Measurements from ENCODE around the gene ACOT8. TPM values are rescaled to one million over a fixed set of nuclear protein-coding genes. Genes with fewer than 3 reads are reported as not detected.

ACOT8 gene
- polyA plus RNA-seq, 3 donors: 40.9 to 52.4 (median 44.6) TPM

DNA sequence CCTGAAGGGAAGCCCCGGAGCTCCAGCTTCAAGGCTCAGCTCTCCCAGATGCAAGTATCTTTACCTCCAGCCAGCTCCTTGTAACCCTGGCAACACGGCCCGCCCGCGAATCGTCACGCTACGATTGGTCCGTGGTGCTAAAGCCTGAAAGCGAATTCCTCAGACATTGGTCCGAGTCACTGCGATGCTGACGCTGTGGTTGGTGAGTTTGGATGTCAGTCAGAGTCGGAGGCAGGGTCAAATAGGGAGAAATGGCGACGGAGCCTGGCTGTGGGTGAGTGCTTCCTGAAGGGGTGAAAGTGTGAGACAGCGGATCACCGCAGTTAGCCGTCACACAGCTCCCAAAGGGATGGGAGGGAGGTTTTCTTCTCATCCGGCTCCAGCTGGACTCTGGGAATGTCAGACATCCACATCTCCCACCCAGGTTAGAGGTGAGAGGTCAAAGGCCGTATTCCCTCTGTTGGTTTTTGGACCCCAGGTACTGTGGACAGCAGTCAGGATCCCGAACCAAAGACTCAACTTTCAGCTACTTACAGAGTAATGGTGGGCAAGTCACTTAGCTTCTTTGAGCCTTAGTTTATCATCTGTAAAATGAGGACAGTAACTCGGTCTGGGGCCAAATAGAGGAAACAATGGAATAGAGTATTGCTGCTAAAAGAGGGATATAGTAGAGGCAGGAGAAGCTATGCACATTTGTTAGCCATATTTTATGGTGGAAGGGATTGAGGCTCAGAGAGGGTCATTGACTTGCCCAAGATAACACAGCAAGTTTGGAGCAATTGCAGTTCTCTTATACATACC lies 24.0 kb upstream of the ACOT8 start, which contains the start of gene ZSWIM1:
ZSWIM1 (plus strand) TSS at position 240 of the 801 bp plus-strand sequence. CDS start 1,366 bp downstream, outside the sequence.
- Histone ChIP-seq H3K9ac (ENCODE audit: insufficient read depth, low read length, poor library complexity, severe bottlenecking) (peak within 1 kb of the TSS; percentile 86), H3K36me3 (replicated peaks in 1 of 2; ENCODE audit: control insufficient read depth in 1 of 2, insufficient read depth in 2 of 2, low read length in 2 of 2) (peaks cover 38 to 45% of the 10 kb centered on the region in 2 donors), H3K4me1 (ENCODE audit: control insufficient read depth in 1 of 2, insufficient read depth in 2 of 2, low read length in 2 of 2) (peaks cover 28 to 39% of the 10 kb centered on the region in 2 donors), H2AFZ (ENCODE audit: insufficient read depth, low read depth, low read length, poor library complexity, severe bottlenecking) (peak within 1 kb of the TSS; percentile 81), H3K27ac (ENCODE audit: low read depth in 1 of 2, low read length in 2 of 2) (peak within 1 kb of the TSS; percentile 76 to 95), H4K20me1 (ENCODE audit: insufficient read depth, low read length) (peaks cover 4% of the 10 kb centered on the region), H3K4me3 (replicated peaks in 1 of 3; ENCODE audit: low read depth in 2 of 3, low read length in 3 of 3) (peak within 1 kb of the TSS; percentile 71 to 81 (median 78)), H3K9me3 (replicated peaks in 1 of 2; ENCODE audit: control insufficient read depth in 1 of 2, insufficient read depth in 1 of 2, low read length in 2 of 2) (no peaks in the 10 kb centered on the region), H3K27me3 (ENCODE audit: control insufficient read depth in 2 of 2, insufficient read depth in 2 of 2, low read length in 2 of 2) (no peaks in the 10 kb centered on the region), H3K79me2 (ENCODE audit: insufficient read depth, low read length) (peaks cover 40% of the 10 kb centered on the region), H3K4me2 (replicated peaks; ENCODE audit: extremely low read depth, low read length, poor library complexity, severe bottlenecking) (peak within 1 kb of the TSS; percentile 81)
- WGBS (ENCODE audit: insufficient coverage): under 1% methylated on average over 15 of the region's 23 CpGs
- no peak for TF ChIP-seq CTCF (IDR thresholded peaks at IDR 0.05)
- no peaks in the 10 kb centered on the region for H3K9me3 Mint-ChIP-seq
- peaks cover 33% of the 10 kb centered on the region for H3K4me1 Mint-ChIP-seq
- H3K36me3 Mint-ChIP-seq: peaks cover 42 to 47% of the 10 kb centered on the region in 2 donors
- H3K27ac Mint-ChIP-seq: peak within 1 kb of the TSS; percentile 96 to 98 (median 98)
- H3K27me3 Mint-ChIP-seq (ENCODE audit: low read depth in 3 of 3): no peaks in the 10 kb centered on the region
- H3K4me3 Mint-ChIP-seq: peak within 1 kb of the TSS; percentile 85 to 95
- peak; percentile 98 to 99 (median 98) for DNase-seq
- intact Hi-C loops (cut with micrococcal nuclease): loop anchor here in 1 of 2 donors (1.0 kb wide), 1 partner anchor 53 kb away; the partner anchor contains the start of gene PCIF1

GRCh38 chr20:45878076-45878761 lies 21.0 kb upstream of the ACOT8 start:
- Mint-ChIP-seq H3K27me3 (ENCODE audit: low read depth in 3 of 3) (no peaks in the 10 kb centered on the region), H3K27ac (no peak overlapping the region), H3K4me1 (peaks cover 17% of the 10 kb centered on the region), H3K9me3 (no peaks in the 10 kb centered on the region), H3K4me3 (no peak overlapping the region), H3K36me3 (peaks cover 36 to 37% of the 10 kb centered on the region in 2 donors)
- H3K4me3 ChIP-seq (replicated peaks in 1 of 3; ENCODE audit: low read depth in 2 of 3, low read length in 3 of 3): no peak overlapping the region
- no peaks in the 10 kb centered on the region for H3K27me3 ChIP-seq (ENCODE audit: control insufficient read depth in 2 of 2, insufficient read depth in 2 of 2, low read length in 2 of 2)
- WGBS (ENCODE audit: insufficient coverage): over 99% methylated on average over 12 of the region's 13 CpGs
- H4K20me1 ChIP-seq (ENCODE audit: insufficient read depth, low read length): no peaks in the 10 kb centered on the region
- intact Hi-C loops (cut with micrococcal nuclease): no loop called here
- TF ChIP-seq CTCF (IDR thresholded peaks at IDR 0.05): no peak
- H3K4me1 ChIP-seq (ENCODE audit: control insufficient read depth in 1 of 2, insufficient read depth in 2 of 2, low read length in 2 of 2): peaks cover 9 to 18% of the 10 kb centered on the region in 2 donors
- no peak overlapping the region for H3K27ac ChIP-seq (ENCODE audit: low read depth in 1 of 2, low read length in 2 of 2)
- DNase-seq: no peak
- H3K9ac ChIP-seq (ENCODE audit: insufficient read depth, low read length, poor library complexity, severe bottlenecking): no peak overlapping the region
- H2AFZ ChIP-seq (ENCODE audit: insufficient read depth, low read depth, low read length, poor library complexity, severe bottlenecking): no peak overlapping the region
- peaks cover 22% of the 10 kb centered on the region for H3K79me2 ChIP-seq (ENCODE audit: insufficient read depth, low read length)
- H3K36me3 ChIP-seq (replicated peaks in 1 of 2; ENCODE audit: control insufficient read depth in 1 of 2, insufficient read depth in 2 of 2, low read length in 2 of 2): peaks cover 30 to 36% of the 10 kb centered on the region in 2 donors
- H3K4me2 ChIP-seq (replicated peaks; ENCODE audit: extremely low read depth, low read length, poor library complexity, severe bottlenecking): no peak overlapping the region
- no peaks in the 10 kb centered on the region for H3K9me3 ChIP-seq (replicated peaks in 1 of 2; ENCODE audit: control insufficient read depth in 1 of 2, insufficient read depth in 1 of 2, low read length in 2 of 2)

Data from CD14-positive monocyte (primary cell).